ENCODE measurements around the gene MIPEP. TPM values are rescaled to one million over a fixed set of nuclear protein-coding genes. Genes with fewer than 3 reads are reported as not detected.

MIPEP gene
- total RNA-seq, 1 donor from 2014 or later: 13.0 TPM

DNA sequence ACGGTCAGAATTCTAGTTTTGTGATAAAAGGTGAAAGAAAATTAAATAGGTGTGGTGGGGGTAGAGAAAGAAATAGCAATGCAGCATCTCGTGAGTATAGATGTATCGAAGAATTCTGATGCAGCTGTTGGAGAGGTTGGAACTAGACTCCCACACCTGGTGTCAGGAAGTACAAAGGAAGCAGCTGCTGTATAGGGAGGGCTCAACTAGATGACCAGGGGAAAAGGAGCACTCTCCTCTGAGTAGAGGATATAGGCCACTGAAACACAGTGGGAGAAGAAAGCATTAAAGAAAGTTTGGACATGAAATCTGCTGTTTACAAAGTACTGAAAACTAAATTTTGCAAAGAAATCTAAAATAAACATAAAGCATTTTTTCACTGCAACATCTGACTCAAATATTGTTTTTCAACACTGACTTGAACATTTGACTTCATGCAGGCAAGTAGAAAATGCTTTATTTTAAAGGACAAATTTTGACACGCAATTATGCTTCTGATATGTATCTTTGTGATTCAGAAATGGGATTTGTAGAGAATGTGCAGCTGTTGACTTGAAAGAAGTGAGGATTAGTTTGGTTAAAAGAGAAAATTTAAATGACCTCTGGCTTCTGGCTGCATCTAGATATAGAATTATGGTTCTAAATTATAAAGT, 82.2 kb downstream of the MIPEP start:
- FAIRE-seq (no peak), DNase-seq (ENCODE audit: low read depth) (no peak)
- no peak overlapping the region for H3K27ac Mint-ChIP-seq (ENCODE audit: unreplicated experiment)
- Histone ChIP-seq H2AFZ (ENCODE audit: low read depth, low read length) (no peak overlapping the region), H3K4me3 (ENCODE audit: insufficient read depth, low read depth, low read length) (no peak overlapping the region), H3K4me1 (ENCODE audit: insufficient read depth, low read length) (no peaks in the 10 kb centered on the region), H3K27me3 (ENCODE audit: insufficient read depth, low read length) (no peaks in the 10 kb centered on the region), H3K79me2 (ENCODE audit: insufficient read depth, low read length) (no peaks in the 10 kb centered on the region), H4K20me1 (ENCODE audit: insufficient read depth, low read length) (no peaks in the 10 kb centered on the region), H3K36me3 (ENCODE audit: insufficient read depth, low read length) (peaks cover 3% of the 10 kb centered on the region), H3K27ac (ENCODE audit: low read depth, low read length) (no peak overlapping the region), H3K4me2 (ENCODE audit: low read length) (no peak overlapping the region), H3K9me3 (ENCODE audit: insufficient read depth, low read depth, low read length) (no peaks in the 10 kb centered on the region), H3K9ac (ENCODE audit: low read length) (no peak overlapping the region)
- H3K4me1 Mint-ChIP-seq (ENCODE audit: low read depth, unreplicated experiment): no peaks in the 10 kb centered on the region
- TF ChIP-seq EZH2 (IDR thresholded peaks at IDR 0.05; ENCODE audit: insufficient read depth, low read length) (no peak), CTCF (IDR thresholded peaks at IDR 0.05; ENCODE audit: insufficient read depth, low read depth, low read length) (no peak)
- peaks cover 2% of the 10 kb centered on the region for H3K36me3 Mint-ChIP-seq (ENCODE audit: low read depth, unreplicated experiment)
- no peaks in the 10 kb centered on the region for H3K9me3 Mint-ChIP-seq (ENCODE audit: unreplicated experiment)
- no peaks in the 10 kb centered on the region for H3K27me3 Mint-ChIP-seq (ENCODE audit: low read depth, unreplicated experiment)
- no peak overlapping the region for H3K4me3 Mint-ChIP-seq (ENCODE audit: unreplicated experiment)

DNA sequence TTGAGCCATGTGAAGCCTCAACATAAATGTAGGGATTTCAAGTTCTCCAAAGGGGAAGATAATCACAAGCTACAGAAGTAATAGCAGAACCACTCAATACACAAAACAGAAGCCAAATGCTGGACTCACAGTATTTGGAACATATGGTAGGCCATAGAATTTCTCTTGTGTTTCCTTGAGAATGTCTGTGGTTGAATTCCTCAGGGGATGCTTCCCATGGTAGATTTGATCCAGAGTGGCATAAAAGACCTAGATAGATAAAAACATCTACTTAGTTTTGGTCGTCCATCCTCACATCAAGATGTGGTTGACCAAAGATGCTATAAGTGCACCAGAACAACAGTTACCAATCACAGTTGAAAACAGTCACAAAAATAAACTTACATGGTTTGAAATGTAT, 83.4 kb downstream of the MIPEP start:
- H3K27me3 Mint-ChIP-seq (ENCODE audit: low read depth, unreplicated experiment): no peaks in the 10 kb centered on the region
- FAIRE-seq (no peak), DNase-seq (ENCODE audit: low read depth) (no peak)
- peaks cover 3% of the 10 kb centered on the region for H3K36me3 ChIP-seq (ENCODE audit: insufficient read depth, low read length)
- no peak overlapping the region for H3K4me3 Mint-ChIP-seq (ENCODE audit: unreplicated experiment)
- H3K27me3 ChIP-seq (ENCODE audit: insufficient read depth, low read length): no peaks in the 10 kb centered on the region
- H3K9me3 Mint-ChIP-seq (ENCODE audit: unreplicated experiment): no peaks in the 10 kb centered on the region
- H3K9me3 ChIP-seq (ENCODE audit: insufficient read depth, low read depth, low read length): no peaks in the 10 kb centered on the region
- H3K4me1 ChIP-seq (ENCODE audit: insufficient read depth, low read length): no peaks in the 10 kb centered on the region
- no peak overlapping the region for H3K4me3 ChIP-seq (ENCODE audit: insufficient read depth, low read depth, low read length)
- peaks cover 2% of the 10 kb centered on the region for H3K36me3 Mint-ChIP-seq (ENCODE audit: low read depth, unreplicated experiment)
- no peak overlapping the region for H3K9ac ChIP-seq (ENCODE audit: low read length)
- H3K79me2 ChIP-seq (ENCODE audit: insufficient read depth, low read length): no peaks in the 10 kb centered on the region
- TF ChIP-seq EZH2 (IDR thresholded peaks at IDR 0.05; ENCODE audit: insufficient read depth, low read length) (no peak), CTCF (IDR thresholded peaks at IDR 0.05; ENCODE audit: insufficient read depth, low read depth, low read length) (no peak)
- no peak overlapping the region for H2AFZ ChIP-seq (ENCODE audit: low read depth, low read length)
- no peaks in the 10 kb centered on the region for H4K20me1 ChIP-seq (ENCODE audit: insufficient read depth, low read length)
- H3K27ac Mint-ChIP-seq (ENCODE audit: unreplicated experiment): no peak overlapping the region
- no peak overlapping the region for H3K27ac ChIP-seq (ENCODE audit: low read depth, low read length)
- no peak overlapping the region for H3K4me2 ChIP-seq (ENCODE audit: low read length)
- H3K4me1 Mint-ChIP-seq (ENCODE audit: low read depth, unreplicated experiment): peaks cover 6% of the 10 kb centered on the region

DNA sequence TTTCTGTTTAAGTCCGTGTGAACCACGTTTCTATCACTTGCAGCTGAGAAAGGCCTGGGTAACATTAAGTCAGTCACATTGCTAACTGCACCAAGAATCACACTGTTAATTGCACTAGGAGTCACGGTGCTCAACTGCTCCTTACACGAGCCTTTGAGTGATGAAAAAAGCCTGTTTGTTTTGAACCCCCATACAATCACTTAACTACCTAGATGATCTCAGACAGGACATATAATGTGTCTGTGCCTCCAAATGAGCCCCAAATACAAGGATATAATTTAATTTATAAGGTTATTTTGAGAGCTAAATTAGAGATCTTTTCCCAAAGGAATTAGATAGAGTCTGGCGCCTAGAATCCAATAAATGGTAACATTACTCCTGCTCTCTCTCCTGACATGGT, 84.1 kb downstream of the MIPEP start:
- no peaks in the 10 kb centered on the region for H3K9me3 Mint-ChIP-seq (ENCODE audit: unreplicated experiment)
- H3K27ac ChIP-seq (ENCODE audit: low read depth, low read length): no peak overlapping the region

More for the DNA sequence above, 84.1 kb downstream of the MIPEP start:
- Histone ChIP-seq H3K9ac (ENCODE audit: low read length) (no peak overlapping the region), H3K4me3 (ENCODE audit: insufficient read depth, low read depth, low read length) (no peak overlapping the region), H3K36me3 (ENCODE audit: insufficient read depth, low read length) (peaks cover 3% of the 10 kb centered on the region), H3K79me2 (ENCODE audit: insufficient read depth, low read length) (no peaks in the 10 kb centered on the region), H3K4me1 (ENCODE audit: insufficient read depth, low read length) (no peaks in the 10 kb centered on the region), H4K20me1 (ENCODE audit: insufficient read depth, low read length) (no peaks in the 10 kb centered on the region), H3K27me3 (ENCODE audit: insufficient read depth, low read length) (no peaks in the 10 kb centered on the region), H3K9me3 (ENCODE audit: insufficient read depth, low read depth, low read length) (no peaks in the 10 kb centered on the region), H3K4me2 (ENCODE audit: low read length) (no peak overlapping the region), H2AFZ (ENCODE audit: low read depth, low read length) (no peak overlapping the region)
- no peak overlapping the region for H3K27ac Mint-ChIP-seq (ENCODE audit: unreplicated experiment)
- H3K36me3 Mint-ChIP-seq (ENCODE audit: low read depth, unreplicated experiment): peaks cover 2% of the 10 kb centered on the region
- TF ChIP-seq CTCF (IDR thresholded peaks at IDR 0.05; ENCODE audit: insufficient read depth, low read depth, low read length): no peak
- no peak for TF ChIP-seq EZH2 (IDR thresholded peaks at IDR 0.05; ENCODE audit: insufficient read depth, low read length)
- peaks cover 12% of the 10 kb centered on the region for H3K4me1 Mint-ChIP-seq (ENCODE audit: low read depth, unreplicated experiment)
- no peak for DNase-seq (ENCODE audit: low read depth)
- no peaks in the 10 kb centered on the region for H3K27me3 Mint-ChIP-seq (ENCODE audit: low read depth, unreplicated experiment)
- no peak overlapping the region for H3K4me3 Mint-ChIP-seq (ENCODE audit: unreplicated experiment)
- no peak for FAIRE-seq
